HEK293 (cell line): ENCODE data around the gene ARHGAP42.

Experiments
- CTCF ChIA-PET: fragments of 350-600 bp; formaldehyde crosslinking; extraction: SDS; loops from one replicate; lab custom pipeline; 2021; ENCODE audit warnings: antibody characterized with exemption; lab: Yijun Ruan, JAX
- POLR2A ChIA-PET: fragments of 300-600 bp; formaldehyde crosslinking; extraction: SDS; loops from one replicate; lab custom pipeline; 2020; ENCODE audit warnings: antibody characterized with exemption, inconsistent platforms; lab: Yijun Ruan, JAX
- H3K27ac ChIP-seq: fragments of 200-500 bp; sonication (Bioruptor generic); 2 replicates; pipeline ENCODE4 v1.5.1; 2014; ENCODE audit warnings: low read depth, low read length, control low read depth, inconsistent platforms; ENCODE audit errors: extremely low read depth
- H3K36me3 ChIP-seq, 2 experiments: fragments of 200-500 bp in 1 of 2; sonication (Bioruptor generic) in 1 of 2; 1 replicate in 1 of 2; 2 replicates in 1 of 2; pipeline ENCODE4 v1.5.1; 2014 to 2017; ENCODE audit warnings: inconsistent platforms in 2 of 2, low read length in 2 of 2; ENCODE audit not compliant: control insufficient read depth in 2 of 2, insufficient read depth in 1 of 2
- H3K4me1 ChIP-seq: fragments of 200-500 bp; sonication (Bioruptor generic); 2 replicates; pipeline ENCODE4 v1.5.1; 2014; ENCODE audit warnings: mild to moderate bottlenecking, low read length, inconsistent platforms; ENCODE audit not compliant: control insufficient read depth, insufficient read depth
- H3K4me3 ChIP-seq: 2 replicates; pipeline ENCODE4 v1.5.1; 2011; ENCODE audit warnings: low read depth, mild to moderate bottlenecking, control low read depth, low read length, moderate library complexity
- H3K9me3 ChIP-seq: fragments of 200-500 bp; sonication (Bioruptor generic); 2 replicates; pipeline ENCODE4 v1.5.1; 2014; ENCODE audit warnings: low read depth, low read length, inconsistent platforms; ENCODE audit not compliant: control insufficient read depth, insufficient read depth
- GFI1B ChIP-seq: fragments of 450-650 bp; formaldehyde crosslinking; IDR thresholded peaks from 2 replicates; pipeline ENCODE4 v1.5.1; 2016; ENCODE audit warnings: missing biosample characterization, missing genetic modification characterization
- GLI2 ChIP-seq: fragments of 450-650 bp; formaldehyde crosslinking; IDR thresholded peaks from 2 replicates; pipeline ENCODE4; 2017; ENCODE audit warnings: missing biosample characterization, missing genetic modification characterization, low read depth, borderline replicate concordance
- HOXC10 ChIP-seq: sonication (generic); formaldehyde crosslinking; IDR thresholded peaks from 2 replicates; pipeline ENCODE4 v1.8.1; 2023; ENCODE audit warnings: mild to moderate bottlenecking, missing genetic modification reagents
- IKZF3 ChIP-seq: fragments of 450-650 bp; IDR thresholded peaks from 2 replicates; pipeline ENCODE4 v1.5.0; 2018; ENCODE audit warnings: missing biosample characterization, mild to moderate bottlenecking, missing genetic modification characterization, moderate library complexity
- KLF1 ChIP-seq: fragments of 450-650 bp; formaldehyde crosslinking; IDR thresholded peaks from 2 replicates; pipeline ENCODE4 v1.5.1; 2016; ENCODE audit warnings: missing biosample characterization, missing genetic modification characterization
- KLF16 ChIP-seq: fragments of 450-650 bp; formaldehyde crosslinking; IDR thresholded peaks from 2 replicates; pipeline ENCODE4 v1.5.1; 2017; ENCODE audit warnings: missing biosample characterization, missing genetic modification characterization
- MEIS1 ChIP-seq: sonication (generic); formaldehyde crosslinking; IDR thresholded peaks from 2 replicates; pipeline ENCODE4 v1.8.1; 2022; ENCODE audit warnings: missing genetic modification reagents, mild to moderate bottlenecking, borderline replicate concordance
- REST ChIP-seq: fragments of 450-650 bp; formaldehyde crosslinking; IDR thresholded peaks from 2 replicates; pipeline ENCODE4 v1.5.1; 2016; ENCODE audit warnings: missing biosample characterization, missing genetic modification characterization
- ZFP3 ChIP-seq: fragments of 450-650 bp; formaldehyde crosslinking; IDR thresholded peaks from 2 replicates; pipeline ENCODE4 v1.5.1; 2016; ENCODE audit warnings: low read depth, missing biosample characterization, missing genetic modification characterization
- ZIC2 ChIP-seq: fragments of 450-650 bp; formaldehyde crosslinking; IDR thresholded peaks from 2 replicates; pipeline ENCODE4 v1.5.1; 2016; ENCODE audit warnings: missing biosample characterization, missing genetic modification characterization
- ZNF114 ChIP-seq: fragments of 450-650 bp; formaldehyde crosslinking; IDR thresholded peaks from 2 replicates; pipeline ENCODE4 v1.5.0; 2017; ENCODE audit warnings: missing biosample characterization, missing genetic modification characterization
- ZNF140 ChIP-seq: fragments of 450-650 bp; formaldehyde crosslinking; IDR thresholded peaks from 2 replicates; pipeline ENCODE4 v1.5.1; 2016; ENCODE audit warnings: missing biosample characterization, missing genetic modification characterization
- ZNF155 ChIP-seq: fragments of 450-650 bp; formaldehyde crosslinking; IDR thresholded peaks from 2 replicates; pipeline ENCODE4 v1.5.1; 2016; ENCODE audit warnings: missing biosample characterization, missing genetic modification characterization
- ZNF24 ChIP-seq: fragments of 450-650 bp; formaldehyde crosslinking; IDR thresholded peaks from 2 replicates; pipeline ENCODE4 v1.5.1; 2016; ENCODE audit warnings: missing biosample characterization, missing genetic modification characterization
- ZNF248 ChIP-seq: fragments of 450-650 bp; formaldehyde crosslinking; IDR thresholded peaks from 2 replicates; pipeline ENCODE4 v1.5.1; 2017; ENCODE audit warnings: missing biosample characterization, missing genetic modification characterization
- ZNF274 ChIP-seq, 2 experiments: fragments of 200-500 bp in 1 of 2; fragments of 450-650 bp in 1 of 2; sonication (Bioruptor generic) in 1 of 2; formaldehyde crosslinking in 1 of 2; IDR thresholded peaks; 2 replicates each; pipeline versions ENCODE4 v1.5.1 to v1.6.1; 2014 to 2016; ENCODE audit warnings: borderline replicate concordance in 1 of 2, inconsistent platforms in 1 of 2, low read length in 1 of 2, missing biosample characterization in 1 of 2, missing genetic modification characterization in 1 of 2
- ZNF350 ChIP-seq: fragments of 450-650 bp; formaldehyde crosslinking; IDR thresholded peaks from 2 replicates; pipeline ENCODE4 v1.5.0; 2017; ENCODE audit warnings: missing biosample characterization, mild to moderate bottlenecking, missing genetic modification characterization
- ZNF366 ChIP-seq: fragments of 450-650 bp; formaldehyde crosslinking; conservative IDR thresholded peaks from 2 replicates; pipeline ENCODE4 v1.5.1; 2016; ENCODE audit warnings: missing biosample characterization, missing genetic modification characterization
- ZNF391 ChIP-seq: fragments of 450-650 bp; formaldehyde crosslinking; IDR thresholded peaks from 2 replicates; pipeline ENCODE4 v1.5.1; 2016; ENCODE audit warnings: low read depth, missing biosample characterization, missing genetic modification characterization, borderline replicate concordance
- ZNF488 ChIP-seq: fragments of 450-650 bp; formaldehyde crosslinking; IDR thresholded peaks from 2 replicates; pipeline ENCODE4 v1.5.1; 2016; ENCODE audit warnings: missing biosample characterization, missing genetic modification characterization
- ZNF510 ChIP-seq: fragments of 450-650 bp; formaldehyde crosslinking; IDR thresholded peaks from 2 replicates; pipeline ENCODE4 v1.5.1; 2018; ENCODE audit warnings: mild to moderate bottlenecking, missing genetic modification characterization, missing biosample characterization; ENCODE audit not compliant: insufficient replicate concordance
- ZNF514 ChIP-seq: fragments of 450-650 bp; formaldehyde crosslinking; IDR thresholded peaks from 2 replicates; pipeline ENCODE4 v1.5.1; 2016; ENCODE audit warnings: missing biosample characterization, missing genetic modification characterization
- ZNF521 ChIP-seq: fragments of 450-650 bp; formaldehyde crosslinking; IDR thresholded peaks from 2 replicates; pipeline ENCODE4 v1.5.1; 2017; ENCODE audit warnings: missing biosample characterization, mild to moderate bottlenecking, missing genetic modification characterization
- ZNF560 ChIP-seq: fragments of 450-650 bp; formaldehyde crosslinking; IDR thresholded peaks from 2 replicates; pipeline ENCODE4 v1.5.1; 2017; ENCODE audit warnings: missing biosample characterization, missing genetic modification characterization, borderline replicate concordance
- ZNF610 ChIP-seq: fragments of 450-650 bp; formaldehyde crosslinking; IDR thresholded peaks from 2 replicates; pipeline ENCODE4 v1.5.1; 2016; ENCODE audit warnings: missing biosample characterization, missing genetic modification characterization, borderline replicate concordance
- ZNF621 ChIP-seq: fragments of 450-650 bp; formaldehyde crosslinking; IDR thresholded peaks from 2 replicates; pipeline ENCODE4 v1.5.1; 2017; ENCODE audit warnings: missing biosample characterization, missing genetic modification characterization
- ZNF626 ChIP-seq: fragments of 450-650 bp; sonication (Bioruptor Pico); formaldehyde crosslinking; IDR thresholded peaks from 2 replicates; pipeline ENCODE4 v1.5.1; 2018; ENCODE audit warnings: missing biosample characterization, missing genetic modification characterization, inconsistent platforms
- ZNF664 ChIP-seq: fragments of 450-650 bp; formaldehyde crosslinking; IDR thresholded peaks from 2 replicates; pipeline ENCODE4 v1.5.1; 2016; ENCODE audit warnings: missing biosample characterization, missing genetic modification characterization
- ZNF692 ChIP-seq: fragments of 450-650 bp; formaldehyde crosslinking; IDR thresholded peaks from 2 replicates; pipeline ENCODE4 v1.5.1; 2016; ENCODE audit warnings: missing biosample characterization, missing genetic modification characterization

ARHGAP42 gene

DNA sequence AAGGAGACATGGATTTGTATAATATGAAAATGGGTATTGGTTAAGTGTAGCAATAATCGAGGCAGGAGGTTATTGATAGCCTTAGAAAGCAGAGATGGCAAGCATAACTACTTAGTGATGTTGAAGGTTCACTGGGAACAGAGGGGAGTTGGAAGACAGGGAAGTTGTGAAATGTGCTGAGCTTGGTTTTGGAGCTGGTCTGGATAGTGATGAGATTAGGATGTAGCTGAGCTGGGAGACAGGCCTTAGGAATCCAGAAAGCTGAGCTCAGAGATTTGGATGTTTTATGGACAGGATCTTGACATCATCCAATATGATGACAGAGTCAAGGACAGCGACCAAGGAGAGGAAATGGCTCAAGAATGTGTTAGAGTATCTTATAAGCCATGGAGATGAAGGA lies 113.1 kb downstream of the ARHGAP42 start:
- no peak overlapping the region for H3K4me3 ChIP-seq
- no peaks in the 10 kb centered on the region for H3K9me3 ChIP-seq
- no peak for TF ChIP-seq GFI1B (tag by site-specific recombination)
- TF ChIP-seq ZNF155: no peak
- TF ChIP-seq ZNF610 (tag by site-specific recombination): no peak
- no peak for TF ChIP-seq ZIC2
- no peak for TF ChIP-seq KLF16 (tag by site-specific recombination)
- no peak for TF ChIP-seq ZNF350 (tag by site-specific recombination)
- no peak for TF ChIP-seq KLF1
- TF ChIP-seq ZNF514 (tag by site-specific recombination): no peak
- no peak for TF ChIP-seq ZNF274 (IDR thresholded peaks at IDR 0.05; ENCODE audit: low read length)
- no peak for TF ChIP-seq ZNF274 (tag by site-specific recombination; IDR thresholded peaks at IDR 0.05; ENCODE audit: borderline replicate concordance)
- TF ChIP-seq ZFP3 (tag by site-specific recombination): no peak
- H3K4me1 ChIP-seq: no peaks in the 10 kb centered on the region
- H3K27ac ChIP-seq: no peak overlapping the region
- no peaks in the 10 kb centered on the region for H3K36me3 ChIP-seq
- ChIA-PET CTCF (no interaction called here), POLR2A (no interaction called here)

GRCh38 chr11:100801225-100801999 lies 114.3 kb downstream of the ARHGAP42 start:
- Histone ChIP-seq H3K27ac (no peak overlapping the region), H3K9me3 (no peaks in the 10 kb centered on the region), H3K36me3 (no peaks in the 10 kb centered on the region), H3K4me3 (no peak overlapping the region), H3K4me1 (no peaks in the 10 kb centered on the region)
- TF ChIP-seq ZNF114 (tag by site-specific recombination) (no peak), ZNF366 (tag by site-specific recombination) (no peak), MEIS1 (CRISPR knock-in tag) (no peak), ZNF521 (tag by site-specific recombination) (no peak), IKZF3 (tag by site-specific recombination) (no peak), ZNF488 (no peak), ZNF626 (tag by site-specific recombination) (no peak), ZNF560 (tag by site-specific recombination) (no peak), HOXC10 (CRISPR knock-in tag) (no peak), GLI2 (tag by site-specific recombination) (no peak), ZNF510 (tag by site-specific recombination) (no peak), ZNF248 (tag by site-specific recombination) (no peak), ZNF692 (tag by site-specific recombination) (no peak), ZNF664 (tag by site-specific recombination) (no peak), ZNF140 (tag by site-specific recombination) (no peak), ZNF621 (tag by site-specific recombination) (no peak), REST (tag by site-specific recombination) (no peak), ZNF391 (tag by site-specific recombination) (no peak), ZNF24 (tag by site-specific recombination) (no peak)
- CTCF ChIA-PET: no interaction called here
- POLR2A ChIA-PET: no interaction called here
